GM23338 (cell line): ENCODE data around the gene MYOCOS. TPM values are rescaled to one million over a fixed set of nuclear protein-coding genes. Genes with fewer than 3 reads are reported as not detected.

Experiments used
- ATAC-seq: fragments of 200-7000 bp; cut with Tn5 transposase; 3 replicates; pipeline ENCODE4 v1.9.1; 2020
- DNase-seq: peaks from one replicate; pipeline ENCODE4 v3.0.0-alpha.2; 2015; ENCODE audit warnings: low spot score
- H2AFZ ChIP-seq: fragments of 200-600 bp; sonication (generic); 2 replicates; pipeline ENCODE4 v1.8.0; 2016; ENCODE audit warnings: antibody characterized with exemption, mild to moderate bottlenecking, moderate library complexity
- H3F3A ChIP-seq: fragments of 200-600 bp; sonication (generic); replicated peaks from 2 replicates; pipeline ENCODE4 v1.8.0; 2017; ENCODE audit warnings: antibody characterized with exemption, mixed run types, low read depth
- H3K27ac ChIP-seq: fragments of 200-600 bp; sonication (generic); 2 replicates; pipeline ENCODE4 v1.6.1; 2016; ENCODE audit warnings: low read depth
- H3K27me3 ChIP-seq: fragments of 200-600 bp; sonication (generic); 2 replicates; pipeline ENCODE4 v1.8.0; 2016; ENCODE audit warnings: mild to moderate bottlenecking, mixed run types, moderate library complexity; ENCODE audit not compliant: insufficient read depth
- H3K36me3 ChIP-seq: fragments of 200-600 bp; sonication (generic); 2 replicates; pipeline ENCODE4 v1.8.0; 2016; ENCODE audit warnings: mild to moderate bottlenecking; ENCODE audit not compliant: insufficient read depth
- H3K4me1 ChIP-seq: fragments of 200-600 bp; sonication (generic); 2 replicates; pipeline ENCODE4 v1.8.0; 2016; ENCODE audit warnings: mild to moderate bottlenecking, moderate library complexity; ENCODE audit not compliant: insufficient read depth
- H3K4me2 ChIP-seq: fragments of 200-600 bp; sonication (generic); 2 replicates; pipeline ENCODE4 v1.7.1; 2017; ENCODE audit warnings: mixed run types
- H3K4me3 ChIP-seq: fragments of 200-600 bp; sonication (generic); 2 replicates; pipeline ENCODE4 v1.6.1; 2016; ENCODE audit warnings: mixed run types
- H3K79me2 ChIP-seq: fragments of 200-600 bp; sonication (generic); replicated peaks from 2 replicates; pipeline ENCODE4 v1.8.0; 2017; ENCODE audit warnings: mild to moderate bottlenecking; ENCODE audit not compliant: insufficient read depth
- H3K9me2 ChIP-seq: fragments of 200-600 bp; sonication (generic); 2 replicates; pipeline ENCODE4 v1.8.0; 2017; ENCODE audit not compliant: insufficient read depth
- H4K20me1 ChIP-seq: fragments of 200-600 bp; sonication (generic); replicated peaks from 2 replicates; pipeline ENCODE4 v1.8.0; 2017; ENCODE audit warnings: mild to moderate bottlenecking; ENCODE audit not compliant: insufficient read depth
- H3K27ac Mint-ChIP-seq: 2 replicates; pipeline ENCODE4 v1.8.0; 2020; ENCODE audit warnings: inconsistent platforms, mild to moderate bottlenecking, moderate library complexity, mixed read lengths
- H3K27me3 Mint-ChIP-seq: 3 replicates; pipeline ENCODE4 v1.8.0; 2022; ENCODE audit warnings: low read depth, mild to moderate bottlenecking, moderate library complexity, mixed read lengths, inconsistent platforms; ENCODE audit not compliant: insufficient read depth, poor library complexity
- H3K36me3 Mint-ChIP-seq: 3 replicates; pipeline ENCODE4 v1.8.0; 2021; ENCODE audit warnings: low read depth, mild to moderate bottlenecking, inconsistent platforms, moderate library complexity, mixed read lengths
- H3K4me1 Mint-ChIP-seq: 3 replicates; pipeline ENCODE4 v1.8.0; 2020; ENCODE audit warnings: mild to moderate bottlenecking, inconsistent platforms, mixed read lengths
- H3K4me3 Mint-ChIP-seq: 3 replicates; pipeline ENCODE4 v1.8.0; 2021; ENCODE audit warnings: moderate library complexity, mild to moderate bottlenecking, inconsistent platforms, mixed read lengths
- H3K9me3 Mint-ChIP-seq: 3 replicates; pipeline ENCODE4 v1.8.0; 2020; ENCODE audit warnings: moderate library complexity, mild to moderate bottlenecking, inconsistent platforms, mixed read lengths
- CREB1 ChIP-seq: fragments of 250-450 bp; sonication (Bioruptor Pico); IDR thresholded peaks from 2 replicates; pipeline ENCODE4 v1.5.0; 2020; ENCODE audit warnings: low read depth, mild to moderate bottlenecking, moderate library complexity
- EZH2 ChIP-seq: fragments of 200-600 bp; sonication (generic); IDR thresholded peaks from one replicate; pipeline ENCODE4 v1.8.0; 2017; ENCODE audit warnings: antibody characterized with exemption, mild to moderate bottlenecking, low read depth; ENCODE audit not compliant: unreplicated experiment
- EZH2phosphoT487 ChIP-seq: fragments of 200-600 bp; sonication (generic); IDR thresholded peaks from one replicate; pipeline ENCODE4 v1.8.1; 2018; ENCODE audit warnings: antibody characterized with exemption; ENCODE audit not compliant: unreplicated experiment
- JUNB ChIP-seq: IDR thresholded peaks from one replicate; pipeline ENCODE4 v1.6.1; 2016; ENCODE audit warnings: antibody characterized with exemption; ENCODE audit not compliant: unreplicated experiment
- NANOG ChIP-seq: IDR thresholded peaks from 2 replicates; pipeline ENCODE4 v1.6.1; 2016; ENCODE audit warnings: antibody characterized with exemption, borderline replicate concordance
- POLR2AphosphoS5 ChIP-seq: IDR thresholded peaks from 2 replicates; pipeline ENCODE4 v1.6.1; 2016; ENCODE audit warnings: antibody characterized with exemption, low read depth
- STAT1 ChIP-seq: IDR thresholded peaks from one replicate; pipeline ENCODE4 v1.6.1; 2016; ENCODE audit warnings: antibody characterized with exemption; ENCODE audit not compliant: unreplicated experiment
- ZNF114 ChIP-seq: fragments of 250-450 bp; sonication (Bioruptor Pico); IDR thresholded peaks from 2 replicates; pipeline ENCODE4 v1.5.0; 2020; ENCODE audit warnings: mild to moderate bottlenecking, moderate library complexity
- ZNF331 ChIP-seq: fragments of 250-450 bp; sonication (Bioruptor Pico); IDR thresholded peaks from 2 replicates; pipeline ENCODE4 v1.5.0; 2020; ENCODE audit warnings: low read depth, mild to moderate bottlenecking, moderate library complexity
- polyA plus RNA-seq: library from polyadenylated mRNA; unstranded; fragments of >200 nt; fragmentation: Nextera tagmentation; extraction: Ambion mirVana; gene quantifications from 2 replicates; pipeline ENCODE4 v1.2.1, GENCODE V29; 2016
- total RNA-seq: library from RNA; depleted of rRNA; stranded (reverse); fragments of >200 nt; shearing (Covaris generic); gene quantifications from 2 replicates; pipeline ENCODE4 v1.2.3, GENCODE V29; 2014
- TF ChIP-seq, protein P1 (sequence below), 2 experiments: fragments of 200-600 bp in 1 of 2; sonication (generic) in 1 of 2; conservative IDR thresholded peaks; 2 replicates each; pipeline versions ENCODE4 v1.5.1 to v1.6.1; 2016 to 2017; ENCODE audit warnings: antibody characterized with exemption in 2 of 2, low read depth in 2 of 2, mild to moderate bottlenecking in 2 of 2, moderate library complexity in 1 of 2
- TF ChIP-seq, protein P2 (sequence below): IDR thresholded peaks from 2 replicates; pipeline ENCODE4 v1.6.1; 2016; ENCODE audit warnings: antibody characterized with exemption
- TF ChIP-seq, protein P3 (sequence below): IDR thresholded peaks from one replicate; pipeline ENCODE4 v1.6.1; 2018; ENCODE audit warnings: antibody characterized with exemption; ENCODE audit not compliant: unreplicated experiment
- TF ChIP-seq, protein P4 (sequence below): fragments of 250-450 bp; sonication (Bioruptor Pico); IDR thresholded peaks from 2 replicates; pipeline ENCODE4 v1.5.0; 2020; ENCODE audit warnings: mild to moderate bottlenecking, moderate library complexity

The MYOCOS gene
- total and polyA plus RNA-seq, 2 experiments from 2014 or later = not detected

DNA sequence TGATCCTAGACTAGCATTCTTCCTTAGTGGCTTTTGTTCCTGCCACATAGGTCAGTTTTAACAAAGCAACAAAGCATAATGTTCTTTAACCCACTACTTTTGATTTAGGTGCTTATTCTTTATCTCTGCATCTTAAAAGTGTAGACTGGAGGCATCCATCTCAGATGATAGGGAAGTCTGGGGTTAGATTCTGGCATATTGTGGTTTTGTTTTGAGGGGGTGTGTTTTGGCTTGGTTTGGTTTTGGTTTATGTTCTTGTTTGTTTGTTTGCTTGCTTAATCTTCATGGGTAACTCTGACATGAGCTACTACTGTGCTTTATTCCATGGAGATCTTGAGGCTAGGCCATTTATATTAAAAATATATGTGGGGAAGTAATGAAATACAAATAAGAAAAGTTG is 40.3 kb upstream of the MYOCOS start:
- Histone ChIP-seq H3K36me3 (peaks cover 71% of the 10 kb centered on the region), H3K79me2 (no peaks in the 10 kb centered on the region)
- peaks cover 81% of the 10 kb centered on the region for H3K36me3 Mint-ChIP-seq

More for the DNA sequence above, 40.3 kb upstream of the MYOCOS start:
- DNase-seq (no peak), ATAC-seq (no peak)
- no peak overlapping the region for H3K27ac ChIP-seq
- no peaks in the 10 kb centered on the region for H3K27me3 ChIP-seq
- H4K20me1 ChIP-seq = no peaks in the 10 kb centered on the region
- H2AFZ ChIP-seq = no peak overlapping the region
- Mint-ChIP-seq H3K4me3 (no peak overlapping the region), H3K4me1 (no peaks in the 10 kb centered on the region), H3K27ac (no peak overlapping the region), H3K27me3 (peaks cover 3% of the 10 kb centered on the region), H3K9me3 (no peaks in the 10 kb centered on the region)
- H3K9me2 ChIP-seq = no peaks in the 10 kb centered on the region
- no peaks in the 10 kb centered on the region for H3F3A ChIP-seq
- no peak overlapping the region for H3K4me3 ChIP-seq
- H3K4me1 ChIP-seq = no peaks in the 10 kb centered on the region
- H3K4me2 ChIP-seq = no peak overlapping the region
- TF ChIP-seq NANOG (no peak), ZNF114 (CRISPR knock-in tag) (no peak), POLR2AphosphoS5 (no peak), CREB1 (no peak), EZH2 (no peak), ZNF331 (CRISPR knock-in tag) (no peak), EZH2phosphoT487 (no peak), JUNB (no peak), STAT1 (no peak)
- TF ChIP-seq, protein P1, sequence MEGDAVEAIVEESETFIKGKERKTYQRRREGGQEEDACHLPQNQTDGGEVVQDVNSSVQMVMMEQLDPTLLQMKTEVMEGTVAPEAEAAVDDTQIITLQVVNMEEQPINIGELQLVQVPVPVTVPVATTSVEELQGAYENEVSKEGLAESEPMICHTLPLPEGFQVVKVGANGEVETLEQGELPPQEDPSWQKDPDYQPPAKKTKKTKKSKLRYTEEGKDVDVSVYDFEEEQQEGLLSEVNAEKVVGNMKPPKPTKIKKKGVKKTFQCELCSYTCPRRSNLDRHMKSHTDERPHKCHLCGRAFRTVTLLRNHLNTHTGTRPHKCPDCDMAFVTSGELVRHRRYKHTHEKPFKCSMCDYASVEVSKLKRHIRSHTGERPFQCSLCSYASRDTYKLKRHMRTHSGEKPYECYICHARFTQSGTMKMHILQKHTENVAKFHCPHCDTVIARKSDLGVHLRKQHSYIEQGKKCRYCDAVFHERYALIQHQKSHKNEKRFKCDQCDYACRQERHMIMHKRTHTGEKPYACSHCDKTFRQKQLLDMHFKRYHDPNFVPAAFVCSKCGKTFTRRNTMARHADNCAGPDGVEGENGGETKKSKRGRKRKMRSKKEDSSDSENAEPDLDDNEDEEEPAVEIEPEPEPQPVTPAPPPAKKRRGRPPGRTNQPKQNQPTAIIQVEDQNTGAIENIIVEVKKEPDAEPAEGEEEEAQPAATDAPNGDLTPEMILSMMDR (conservative IDR thresholded peaks at IDR 0.05; ENCODE audit: low read depth in 2 of 2) = no peak
- TF ChIP-seq, protein P2, sequence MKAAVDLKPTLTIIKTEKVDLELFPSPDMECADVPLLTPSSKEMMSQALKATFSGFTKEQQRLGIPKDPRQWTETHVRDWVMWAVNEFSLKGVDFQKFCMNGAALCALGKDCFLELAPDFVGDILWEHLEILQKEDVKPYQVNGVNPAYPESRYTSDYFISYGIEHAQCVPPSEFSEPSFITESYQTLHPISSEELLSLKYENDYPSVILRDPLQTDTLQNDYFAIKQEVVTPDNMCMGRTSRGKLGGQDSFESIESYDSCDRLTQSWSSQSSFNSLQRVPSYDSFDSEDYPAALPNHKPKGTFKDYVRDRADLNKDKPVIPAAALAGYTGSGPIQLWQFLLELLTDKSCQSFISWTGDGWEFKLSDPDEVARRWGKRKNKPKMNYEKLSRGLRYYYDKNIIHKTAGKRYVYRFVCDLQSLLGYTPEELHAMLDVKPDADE = no peak
- TF ChIP-seq, protein P3, sequence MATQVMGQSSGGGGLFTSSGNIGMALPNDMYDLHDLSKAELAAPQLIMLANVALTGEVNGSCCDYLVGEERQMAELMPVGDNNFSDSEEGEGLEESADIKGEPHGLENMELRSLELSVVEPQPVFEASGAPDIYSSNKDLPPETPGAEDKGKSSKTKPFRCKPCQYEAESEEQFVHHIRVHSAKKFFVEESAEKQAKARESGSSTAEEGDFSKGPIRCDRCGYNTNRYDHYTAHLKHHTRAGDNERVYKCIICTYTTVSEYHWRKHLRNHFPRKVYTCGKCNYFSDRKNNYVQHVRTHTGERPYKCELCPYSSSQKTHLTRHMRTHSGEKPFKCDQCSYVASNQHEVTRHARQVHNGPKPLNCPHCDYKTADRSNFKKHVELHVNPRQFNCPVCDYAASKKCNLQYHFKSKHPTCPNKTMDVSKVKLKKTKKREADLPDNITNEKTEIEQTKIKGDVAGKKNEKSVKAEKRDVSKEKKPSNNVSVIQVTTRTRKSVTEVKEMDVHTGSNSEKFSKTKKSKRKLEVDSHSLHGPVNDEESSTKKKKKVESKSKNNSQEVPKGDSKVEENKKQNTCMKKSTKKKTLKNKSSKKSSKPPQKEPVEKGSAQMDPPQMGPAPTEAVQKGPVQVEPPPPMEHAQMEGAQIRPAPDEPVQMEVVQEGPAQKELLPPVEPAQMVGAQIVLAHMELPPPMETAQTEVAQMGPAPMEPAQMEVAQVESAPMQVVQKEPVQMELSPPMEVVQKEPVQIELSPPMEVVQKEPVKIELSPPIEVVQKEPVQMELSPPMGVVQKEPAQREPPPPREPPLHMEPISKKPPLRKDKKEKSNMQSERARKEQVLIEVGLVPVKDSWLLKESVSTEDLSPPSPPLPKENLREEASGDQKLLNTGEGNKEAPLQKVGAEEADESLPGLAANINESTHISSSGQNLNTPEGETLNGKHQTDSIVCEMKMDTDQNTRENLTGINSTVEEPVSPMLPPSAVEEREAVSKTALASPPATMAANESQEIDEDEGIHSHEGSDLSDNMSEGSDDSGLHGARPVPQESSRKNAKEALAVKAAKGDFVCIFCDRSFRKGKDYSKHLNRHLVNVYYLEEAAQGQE = no peak
- TF ChIP-seq, protein P4, sequence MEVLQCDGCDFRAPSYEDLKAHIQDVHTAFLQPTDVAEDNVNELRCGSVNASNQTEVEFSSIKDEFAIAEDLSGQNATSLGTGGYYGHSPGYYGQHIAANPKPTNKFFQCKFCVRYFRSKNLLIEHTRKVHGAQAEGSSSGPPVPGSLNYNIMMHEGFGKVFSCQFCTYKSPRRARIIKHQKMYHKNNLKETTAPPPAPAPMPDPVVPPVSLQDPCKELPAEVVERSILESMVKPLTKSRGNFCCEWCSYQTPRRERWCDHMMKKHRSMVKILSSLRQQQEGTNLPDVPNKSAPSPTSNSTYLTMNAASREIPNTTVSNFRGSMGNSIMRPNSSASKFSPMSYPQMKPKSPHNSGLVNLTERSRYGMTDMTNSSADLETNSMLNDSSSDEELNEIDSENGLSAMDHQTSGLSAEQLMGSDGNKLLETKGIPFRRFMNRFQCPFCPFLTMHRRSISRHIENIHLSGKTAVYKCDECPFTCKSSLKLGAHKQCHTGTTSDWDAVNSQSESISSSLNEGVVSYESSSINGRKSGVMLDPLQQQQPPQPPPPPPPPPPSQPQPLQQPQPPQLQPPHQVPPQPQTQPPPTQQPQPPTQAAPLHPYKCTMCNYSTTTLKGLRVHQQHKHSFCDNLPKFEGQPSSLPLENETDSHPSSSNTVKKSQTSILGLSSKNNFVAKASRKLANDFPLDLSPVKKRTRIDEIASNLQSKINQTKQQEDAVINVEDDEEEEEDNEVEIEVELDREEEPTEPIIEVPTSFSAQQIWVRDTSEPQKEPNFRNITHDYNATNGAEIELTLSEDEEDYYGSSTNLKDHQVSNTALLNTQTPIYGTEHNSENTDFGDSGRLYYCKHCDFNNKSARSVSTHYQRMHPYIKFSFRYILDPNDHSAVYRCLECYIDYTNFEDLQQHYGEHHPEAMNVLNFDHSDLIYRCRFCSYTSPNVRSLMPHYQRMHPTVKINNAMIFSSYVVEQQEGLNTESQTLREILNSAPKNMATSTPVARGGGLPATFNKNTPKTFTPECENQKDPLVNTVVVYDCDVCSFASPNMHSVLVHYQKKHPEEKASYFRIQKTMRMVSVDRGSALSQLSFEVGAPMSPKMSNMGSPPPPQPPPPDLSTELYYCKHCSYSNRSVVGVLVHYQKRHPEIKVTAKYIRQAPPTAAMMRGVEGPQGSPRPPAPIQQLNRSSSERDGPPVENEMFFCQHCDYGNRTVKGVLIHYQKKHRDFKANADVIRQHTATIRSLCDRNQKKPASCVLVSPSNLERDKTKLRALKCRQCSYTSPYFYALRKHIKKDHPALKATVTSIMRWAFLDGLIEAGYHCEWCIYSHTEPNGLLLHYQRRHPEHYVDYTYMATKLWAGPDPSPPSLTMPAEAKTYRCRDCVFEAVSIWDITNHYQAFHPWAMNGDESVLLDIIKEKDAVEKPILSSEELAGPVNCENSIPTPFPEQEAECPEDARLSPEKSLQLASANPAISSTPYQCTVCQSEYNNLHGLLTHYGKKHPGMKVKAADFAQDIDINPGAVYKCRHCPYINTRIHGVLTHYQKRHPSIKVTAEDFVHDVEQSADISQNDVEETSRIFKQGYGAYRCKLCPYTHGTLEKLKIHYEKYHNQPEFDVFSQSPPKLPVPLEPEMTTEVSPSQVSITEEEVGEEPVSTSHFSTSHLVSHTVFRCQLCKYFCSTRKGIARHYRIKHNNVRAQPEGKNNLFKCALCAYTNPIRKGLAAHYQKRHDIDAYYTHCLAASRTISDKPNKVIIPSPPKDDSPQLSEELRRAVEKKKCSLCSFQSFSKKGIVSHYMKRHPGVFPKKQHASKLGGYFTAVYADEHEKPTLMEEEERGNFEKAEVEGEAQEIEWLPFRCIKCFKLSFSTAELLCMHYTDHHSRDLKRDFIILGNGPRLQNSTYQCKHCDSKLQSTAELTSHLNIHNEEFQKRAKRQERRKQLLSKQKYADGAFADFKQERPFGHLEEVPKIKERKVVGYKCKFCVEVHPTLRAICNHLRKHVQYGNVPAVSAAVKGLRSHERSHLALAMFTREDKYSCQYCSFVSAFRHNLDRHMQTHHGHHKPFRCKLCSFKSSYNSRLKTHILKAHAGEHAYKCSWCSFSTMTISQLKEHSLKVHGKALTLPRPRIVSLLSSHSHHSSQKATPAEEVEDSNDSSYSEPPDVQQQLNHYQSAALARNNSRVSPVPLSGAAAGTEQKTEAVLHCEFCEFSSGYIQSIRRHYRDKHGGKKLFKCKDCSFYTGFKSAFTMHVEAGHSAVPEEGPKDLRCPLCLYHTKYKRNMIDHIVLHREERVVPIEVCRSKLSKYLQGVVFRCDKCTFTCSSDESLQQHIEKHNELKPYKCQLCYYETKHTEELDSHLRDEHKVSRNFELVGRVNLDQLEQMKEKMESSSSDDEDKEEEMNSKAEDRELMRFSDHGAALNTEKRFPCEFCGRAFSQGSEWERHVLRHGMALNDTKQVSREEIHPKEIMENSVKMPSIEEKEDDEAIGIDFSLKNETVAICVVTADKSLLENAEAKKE (CRISPR knock-in tag) = no peak
